NT2/D1 (cell line): ENCODE data around the gene CPN2.

Experiments used
- SUZ12 ChIP-seq: IDR thresholded peaks from 2 replicates; pipeline ENCODE4 v1.6.1; 2011; ENCODE audit not compliant: insufficient read length, insufficient read depth; ENCODE audit errors: extremely low read depth
- YY1 ChIP-seq: IDR thresholded peaks from 2 replicates; pipeline ENCODE4 v1.6.1; 2011; ENCODE audit not compliant: insufficient read length, insufficient read depth
- ZNF274 ChIP-seq: IDR thresholded peaks from 2 replicates; pipeline ENCODE4 v1.6.1; 2011; ENCODE audit warnings: mild to moderate bottlenecking, low read depth, low read length

DNA sequence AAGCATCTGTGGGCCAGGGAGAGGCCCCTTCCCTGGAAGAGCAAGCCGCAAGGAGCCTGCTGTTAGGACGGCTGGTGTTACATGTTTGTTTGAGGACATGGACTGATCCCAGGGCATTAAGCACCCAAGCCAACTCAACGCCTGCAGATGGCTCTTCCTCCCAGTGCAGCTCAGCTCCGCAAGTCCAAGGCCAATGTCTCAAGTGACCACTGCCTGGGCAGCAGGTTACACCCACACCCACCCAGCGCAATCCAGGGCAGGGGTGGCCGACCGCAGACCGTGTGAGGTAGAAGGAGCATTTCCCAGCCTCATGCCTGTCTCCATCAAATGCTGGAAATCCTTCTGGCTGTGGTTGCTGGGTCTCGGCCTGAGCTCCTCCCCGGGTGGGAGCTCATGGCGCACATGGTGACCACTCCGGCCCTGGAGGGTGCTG lies 33.5 kb upstream of the CPN2 start:
- TF ChIP-seq ZNF274 (no peak), YY1 (no peak), SUZ12 (no peak)
